PC-3 (cell line): ENCODE data around the gene KSR1. TPM values are rescaled to one million over a fixed set of nuclear protein-coding genes. Genes with fewer than 3 reads are reported as not detected.
"Not testable (repeated sequence)": the region's sequence is repeated elsewhere in the genome, so short reads cannot be mapped to it uniquely, and the experiment has no call there.

Experiments used
- ATAC-seq: fragments of 200-7000 bp; cut with Tn5 transposase; 2 replicates; pipeline ENCODE4 v1.9.1; 2020; ENCODE audit warnings: mild to moderate bottlenecking, moderate library complexity
- BruUV-seq: library from RNA; stranded (reverse); fragments of 400-500 nt; replicated peaks from 2 replicates; lab custom pipeline; 2021; lab: Mats Ljungman, UMichigan
- CTCF ChIA-PET: fragments of 300-600 bp; sonication (Branson Sonifier 250); formaldehyde crosslinking; loops from one replicate; lab custom pipeline; 2022; ENCODE audit warnings: antibody characterized with exemption; lab: Charles Lee
- POLR2A ChIA-PET: fragments of 300-600 bp; sonication (Branson Sonifier 250); formaldehyde crosslinking; loops from one replicate; lab custom pipeline; 2022; ENCODE audit warnings: antibody characterized with exemption; ENCODE audit not compliant: unreplicated experiment; lab: Charles Lee
- DNase-seq: peaks from one replicate; pipeline ENCODE4 v3.0.0-alpha.2; 2015
- H2AFZ ChIP-seq: fragments of 300-600 bp; sonication (generic); 2 replicates; pipeline ENCODE4 v1.6.0; 2016; ENCODE audit warnings: antibody characterized with exemption, low read length
- H3F3A ChIP-seq: fragments of 300-600 bp; sonication (generic); one replicate; pipeline ENCODE4 v1.6.0; 2017; ENCODE audit warnings: antibody characterized with exemption, low read length, control low read depth, mild to moderate bottlenecking; ENCODE audit not compliant: unreplicated experiment
- H3K27ac ChIP-seq: fragments of 300-600 bp; sonication (generic); 2 replicates; pipeline ENCODE4 v1.5.1; 2016; ENCODE audit warnings: mild to moderate bottlenecking, low read length
- H3K27me3 ChIP-seq: fragments of 300-600 bp; sonication (generic); 2 replicates; pipeline ENCODE4 v1.6.1; 2016; ENCODE audit warnings: low read length, mixed read lengths
- H3K36me3 ChIP-seq: fragments of 300-600 bp; sonication (generic); 2 replicates; pipeline ENCODE4 v1.6.1; 2016; ENCODE audit warnings: low read depth, mixed run types, low read length, mixed read lengths
- H3K4me1 ChIP-seq: fragments of 300-600 bp; sonication (generic); 2 replicates; pipeline ENCODE4 v1.5.1; 2016; ENCODE audit warnings: low read length; ENCODE audit not compliant: insufficient read depth
- H3K4me2 ChIP-seq: fragments of 300-600 bp; sonication (generic); 2 replicates; pipeline ENCODE4 v1.6.0; 2016; ENCODE audit warnings: low read length
- H3K4me3 ChIP-seq: fragments of 300-600 bp; sonication (generic); 2 replicates; pipeline ENCODE4 v1.5.1; 2016; ENCODE audit warnings: mild to moderate bottlenecking, low read length, mixed read lengths
- H3K79me2 ChIP-seq: fragments of 300-600 bp; sonication (generic); 2 replicates; pipeline ENCODE4 v1.6.1; 2017; ENCODE audit warnings: low read length, mixed read lengths
- H3K9ac ChIP-seq: fragments of 300-600 bp; sonication (generic); 2 replicates; pipeline ENCODE4 v1.6.0; 2016; ENCODE audit warnings: mild to moderate bottlenecking, low read length
- H3K9me2 ChIP-seq: fragments of 300-600 bp; sonication (generic); replicated peaks from 2 replicates; pipeline ENCODE4 v1.6.1; 2016; ENCODE audit warnings: mixed run types, low read length, mixed read lengths
- H3K9me3 ChIP-seq: fragments of 300-600 bp; sonication (generic); 2 replicates; pipeline ENCODE4 v1.6.1; 2016; ENCODE audit warnings: low read length, mixed read lengths
- H4K20me1 ChIP-seq: fragments of 300-600 bp; sonication (generic); 2 replicates; pipeline ENCODE4 v1.6.1; 2016; ENCODE audit warnings: low read length, mixed read lengths
- CTCF ChIP-seq: fragments of 300-600 bp; sonication (generic); conservative IDR thresholded peaks from 2 replicates; pipeline ENCODE4 v1.5.1; 2017; ENCODE audit warnings: antibody characterized with exemption, low read depth, mild to moderate bottlenecking, low read length
- EZH2 ChIP-seq: fragments of 300-600 bp; sonication (generic); IDR thresholded peaks from one replicate; pipeline ENCODE4 v1.6.1; 2017; ENCODE audit warnings: antibody characterized with exemption, mild to moderate bottlenecking, low read length; ENCODE audit not compliant: unreplicated experiment
- EZH2phosphoT487 ChIP-seq: fragments of 300-600 bp; sonication (generic); IDR thresholded peaks from 2 replicates; pipeline ENCODE4 v1.6.1; 2018; ENCODE audit warnings: mild to moderate bottlenecking, antibody characterized with exemption, low read length, borderline replicate concordance
- intact Hi-C: fragments of 100-400 bp; cut with micrococcal nuclease; formaldehyde crosslinking; loops from 2 replicates; pipeline ENCODE4 v1.9.0; 2023
- total RNA-seq: library from RNA; depleted of rRNA; stranded (reverse); fragments of >200 nt; gene quantifications from 2 replicates; pipeline ENCODE4 v1.2.3, GENCODE V29; 2014

KSR1 gene
- total RNA-seq, 1 experiment from 2014 or later: 1.0 TPM

DNA sequence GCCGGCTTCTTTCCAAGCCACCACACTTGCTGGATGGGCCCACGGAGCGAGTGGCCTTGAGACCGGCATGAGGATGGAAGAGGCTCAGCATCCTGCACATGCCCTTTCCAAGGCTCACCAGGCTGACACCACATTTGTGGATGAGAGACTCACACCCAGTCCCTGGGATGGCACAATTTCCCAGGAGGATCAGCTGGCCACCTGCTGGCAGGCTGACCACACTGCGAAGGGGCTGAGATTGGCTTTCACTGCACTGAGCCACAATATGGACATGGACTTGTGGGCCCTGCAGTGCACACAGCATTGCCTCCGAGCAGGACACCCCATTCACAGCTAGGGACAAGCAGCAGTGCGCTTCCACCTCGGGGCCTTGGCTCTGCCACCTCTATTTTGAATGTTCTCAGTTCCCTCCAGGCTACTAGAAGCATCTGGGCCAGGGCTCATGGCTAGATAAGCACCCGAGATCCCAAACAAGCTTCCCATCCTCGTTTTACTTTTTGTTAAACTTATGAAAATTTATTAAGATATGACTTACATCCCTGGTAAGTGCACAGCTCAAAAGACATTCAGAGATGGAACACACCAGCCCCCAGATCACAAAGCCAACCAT, 25.3 kb upstream of the KSR1 start:
- Histone ChIP-seq H4K20me1 (no peaks in the 10 kb centered on the region), H3K27ac (no peak overlapping the region), H3K27me3 (no peaks in the 10 kb centered on the region), H3K36me3 (no peaks in the 10 kb centered on the region), H3F3A (no peaks in the 10 kb centered on the region), H3K4me1 (no peaks in the 10 kb centered on the region), H2AFZ (no peak overlapping the region), H3K9me2 (no peaks in the 10 kb centered on the region), H3K4me2 (no peak overlapping the region), H3K9ac (no peak overlapping the region), H3K4me3 (no peak overlapping the region), H3K9me3 (no peaks in the 10 kb centered on the region), H3K79me2 (no peaks in the 10 kb centered on the region)
- CTCF ChIA-PET: no interaction called here
- TF ChIP-seq EZH2phosphoT487 (no peak), CTCF (peak; percentile 66)
- no TSS peak for BruUV-seq
- ATAC-seq (peak; percentile 82), DNase-seq (peak; percentile 57)
- intact Hi-C loops: loop anchor here (2.0 kb wide), 1 partner anchor 76 kb away; no protein-coding TSS in a partner anchor
- POLR2A ChIA-PET: no interaction called here

GRCh38 chr17:27433521-27433920, 22.7 kb upstream of the KSR1 start:
- H2AFZ ChIP-seq: no peak overlapping the region
- POLR2A ChIA-PET: no interaction called here
- H3K79me2 ChIP-seq: no peaks in the 10 kb centered on the region
- no peaks in the 10 kb centered on the region for H3K4me1 ChIP-seq
- CTCF ChIA-PET: no interaction called here
- H3K36me3 ChIP-seq: no peaks in the 10 kb centered on the region
- no peak for TF ChIP-seq EZH2
- no peak for TF ChIP-seq EZH2phosphoT487
- TF ChIP-seq CTCF: no peak
- H3K27me3 ChIP-seq: no peaks in the 10 kb centered on the region
- no peaks in the 10 kb centered on the region for H3F3A ChIP-seq
- H4K20me1 ChIP-seq: no peaks in the 10 kb centered on the region
- no peak overlapping the region for H3K27ac ChIP-seq
- no peak overlapping the region for H3K9ac ChIP-seq
- no TSS peak for BruUV-seq
- H3K9me2 ChIP-seq: no peaks in the 10 kb centered on the region
- no peak overlapping the region for H3K4me3 ChIP-seq
- no peak for ATAC-seq
- no peaks in the 10 kb centered on the region for H3K9me3 ChIP-seq
- intact Hi-C loops: no loop called here
- no peak overlapping the region for H3K4me2 ChIP-seq
- DNase-seq: no peak

DNA sequence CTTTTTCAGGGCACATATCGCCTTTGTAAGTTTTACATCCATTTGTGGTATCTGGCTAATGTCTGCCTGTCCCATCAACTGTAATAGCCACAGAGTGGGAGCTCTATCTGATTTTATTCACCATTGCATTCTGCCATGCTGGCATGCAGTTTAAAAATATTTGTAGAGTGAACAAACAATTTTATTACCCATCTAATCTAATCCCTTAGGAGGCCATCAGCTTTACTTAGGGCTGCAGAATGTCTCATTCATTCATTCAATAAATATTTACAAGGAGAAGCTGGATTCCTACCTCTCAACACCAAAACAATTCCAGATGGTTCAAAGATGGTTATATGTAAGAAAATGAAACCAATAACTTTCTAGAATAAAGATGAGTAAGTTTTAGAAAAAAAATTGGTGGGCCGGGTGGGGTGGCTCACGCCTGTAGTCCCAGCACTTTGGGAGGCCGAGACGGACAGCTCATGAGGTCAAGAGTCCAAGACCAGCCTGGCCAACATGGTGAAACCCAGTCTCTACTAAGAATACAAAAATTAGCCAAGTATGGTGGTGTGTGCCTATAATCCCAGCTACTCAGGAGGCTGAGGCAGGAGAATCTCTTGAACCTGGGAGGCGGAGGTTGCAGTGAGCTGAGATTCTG, 20.7 kb upstream of the KSR1 start:
- H3F3A ChIP-seq, H3K27ac ChIP-seq, CTCF ChIA-PET, H3K4me1 ChIP-seq, H3K4me2 ChIP-seq, intact Hi-C loops, POLR2A ChIA-PET, H2AFZ ChIP-seq, H3K9ac ChIP-seq, BruUV-seq, H4K20me1 ChIP-seq, H3K27me3 ChIP-seq, H3K36me3 ChIP-seq, H3K9me2 ChIP-seq, H3K79me2 ChIP-seq, H3K4me3 ChIP-seq, H3K9me3 ChIP-seq: not testable (repeated sequence)
- DNase-seq: peak; percentile 6
- ATAC-seq: peak; percentile 31; the same call in 1 of the 2 replicates
